HG03354 (cell line): ENCODE data around the gene XPR1.
"Not testable (repeated sequence)": the region's sequence is repeated elsewhere in the genome, so short reads cannot be mapped to it uniquely, and the experiment has no call there.

ENCODE experiments used
- ATAC-seq: cut with Tn5 transposase; IDR thresholded peaks from one replicate; pipeline ENCODE4 v1.9.1; 2021; ENCODE audit warnings: mild to moderate bottlenecking; ENCODE audit not compliant: unreplicated experiment, poor library complexity, severe bottlenecking

The XPR1 gene

DNA sequence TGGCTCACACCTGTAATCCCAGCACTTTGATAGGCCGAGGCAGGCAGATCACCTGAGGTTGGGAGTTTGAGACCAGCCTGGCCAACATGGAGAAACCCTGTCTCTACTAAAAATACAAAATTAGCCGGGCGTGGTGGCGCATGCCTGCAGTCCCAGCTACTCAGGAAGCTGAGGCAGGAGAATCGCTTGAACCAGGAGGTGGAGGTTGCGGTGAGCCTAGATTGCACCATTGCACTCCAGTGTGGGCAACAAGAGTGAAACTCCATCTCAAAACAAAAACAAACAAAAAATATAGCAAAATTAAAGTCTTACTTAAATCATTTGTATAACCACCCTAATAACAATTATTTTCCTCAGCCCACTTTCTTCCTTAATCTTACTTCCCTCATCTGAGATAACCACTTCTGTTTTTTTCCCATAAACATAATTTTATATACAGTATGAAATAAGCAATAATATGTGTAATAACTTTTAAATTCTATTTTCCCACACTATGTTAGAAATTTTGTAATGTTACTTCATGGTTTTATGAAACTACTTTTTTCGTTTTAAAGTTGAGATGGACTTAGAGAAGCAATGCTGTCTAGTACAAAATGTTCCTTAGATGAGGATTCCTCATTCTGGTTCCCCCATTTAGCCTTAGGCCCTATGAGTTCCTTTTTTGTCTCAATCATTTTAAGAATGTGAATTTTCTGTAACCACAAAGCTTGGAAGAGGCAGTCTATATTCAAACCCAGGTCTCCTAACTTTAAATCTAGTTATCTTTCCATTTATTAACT, 226.3 kb downstream of the XPR1 start:
- ATAC-seq: not testable (repeated sequence)

DNA sequence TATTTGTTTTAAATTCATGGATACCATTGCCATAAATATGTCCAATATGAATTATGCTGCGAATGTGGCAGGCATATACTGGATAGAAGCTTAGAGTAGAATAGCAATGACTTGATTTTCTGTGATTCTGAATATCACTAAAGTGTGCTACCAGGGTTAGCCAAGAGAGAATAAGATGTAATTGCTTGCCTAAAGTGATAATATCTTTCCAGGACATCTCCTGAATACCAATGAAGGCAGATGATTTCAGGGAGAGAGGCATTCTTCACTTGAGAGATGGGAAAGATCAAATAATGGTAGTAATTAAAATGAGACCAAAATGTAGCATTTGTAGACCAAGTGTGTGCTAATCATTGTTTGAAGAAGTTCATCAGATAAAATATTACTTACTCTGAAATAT, 227.5 kb downstream of the XPR1 start:
- no peak for ATAC-seq

DNA sequence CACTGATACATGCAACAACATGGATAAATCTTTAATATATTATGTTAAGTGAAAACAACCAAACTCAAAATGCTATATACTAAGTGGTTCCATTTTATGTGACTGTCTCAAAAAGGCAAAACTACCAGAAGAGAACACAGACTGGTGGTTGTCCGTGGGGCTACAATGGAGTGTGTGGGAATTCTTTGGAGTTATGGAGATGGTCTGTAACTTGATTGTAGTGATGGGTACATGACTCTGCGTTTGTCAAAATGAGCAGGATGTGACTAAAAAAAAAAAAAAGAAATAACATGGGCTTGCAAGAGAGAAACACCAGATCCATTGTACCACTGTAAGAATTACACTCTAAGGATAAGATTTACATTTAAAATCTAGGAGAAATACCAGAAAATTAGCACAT, 228.7 kb downstream of the XPR1 start:
- ATAC-seq: no peak

GRCh38 chr1:180862305-180862704, 230.5 kb downstream of the XPR1 start:
- no peak for ATAC-seq

DNA sequence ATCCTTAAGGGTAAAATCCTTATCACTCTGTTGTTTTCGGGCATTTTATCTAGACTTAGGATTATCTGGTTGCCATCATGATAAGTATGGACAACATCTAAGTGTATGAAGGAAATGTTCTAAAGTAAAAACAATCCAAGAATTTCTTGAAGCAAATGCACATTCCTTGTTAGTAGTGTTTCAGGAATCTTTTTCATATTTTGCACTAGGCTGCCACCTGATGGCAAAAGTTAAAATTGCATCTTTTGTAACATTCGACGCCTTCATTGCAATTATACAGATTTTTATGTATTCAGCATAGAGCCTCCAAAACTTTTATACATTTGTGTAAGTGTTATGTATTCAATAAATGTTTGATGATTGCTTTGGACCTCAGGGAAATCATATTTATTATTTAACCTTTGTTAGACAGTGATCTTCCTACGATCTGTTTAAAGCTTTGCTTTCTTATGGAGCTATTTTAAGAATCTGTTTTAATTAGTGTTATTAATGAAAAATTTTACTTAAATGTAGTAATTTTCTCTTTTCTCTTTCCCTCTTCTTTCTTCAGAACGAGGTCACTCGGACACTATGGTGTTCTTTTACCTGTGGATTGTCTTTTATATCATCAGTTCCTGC, 231.4 kb downstream of the XPR1 start:
- no peak for ATAC-seq

DNA sequence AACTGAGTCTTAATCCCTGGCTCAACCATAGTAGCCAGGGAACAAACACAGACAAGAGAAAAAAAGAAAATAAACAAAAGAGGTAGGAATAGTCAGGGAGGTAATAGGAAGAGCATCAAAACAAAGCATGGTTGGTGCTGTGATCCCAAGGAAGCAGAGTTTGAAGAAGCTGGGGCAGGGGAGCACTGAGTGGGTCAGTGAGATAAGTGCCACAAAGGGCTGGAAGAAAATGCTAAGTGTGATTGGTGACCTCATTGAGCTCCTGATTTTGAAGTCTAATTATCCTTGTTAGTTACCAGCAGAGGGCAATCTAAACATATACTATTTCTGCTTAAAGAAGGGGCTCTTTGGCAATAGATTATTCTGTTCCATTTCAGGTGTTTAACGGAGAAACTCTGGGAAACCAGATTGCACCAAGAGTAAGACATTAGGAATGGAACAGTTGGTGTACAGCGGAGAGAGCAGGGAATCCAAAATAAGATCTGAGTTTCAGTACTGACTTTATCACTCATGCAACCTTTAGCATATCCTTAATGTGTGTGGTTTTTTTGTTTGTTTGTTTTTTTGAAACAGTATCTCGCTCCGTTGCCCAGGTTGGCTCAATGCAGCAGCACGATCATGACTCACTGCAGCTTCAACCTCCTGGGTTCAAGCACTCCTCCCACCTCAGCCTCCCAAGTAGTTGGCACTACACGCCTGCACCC, 250.1 kb downstream of the XPR1 start:
- ATAC-seq: peak; percentile 55

DNA sequence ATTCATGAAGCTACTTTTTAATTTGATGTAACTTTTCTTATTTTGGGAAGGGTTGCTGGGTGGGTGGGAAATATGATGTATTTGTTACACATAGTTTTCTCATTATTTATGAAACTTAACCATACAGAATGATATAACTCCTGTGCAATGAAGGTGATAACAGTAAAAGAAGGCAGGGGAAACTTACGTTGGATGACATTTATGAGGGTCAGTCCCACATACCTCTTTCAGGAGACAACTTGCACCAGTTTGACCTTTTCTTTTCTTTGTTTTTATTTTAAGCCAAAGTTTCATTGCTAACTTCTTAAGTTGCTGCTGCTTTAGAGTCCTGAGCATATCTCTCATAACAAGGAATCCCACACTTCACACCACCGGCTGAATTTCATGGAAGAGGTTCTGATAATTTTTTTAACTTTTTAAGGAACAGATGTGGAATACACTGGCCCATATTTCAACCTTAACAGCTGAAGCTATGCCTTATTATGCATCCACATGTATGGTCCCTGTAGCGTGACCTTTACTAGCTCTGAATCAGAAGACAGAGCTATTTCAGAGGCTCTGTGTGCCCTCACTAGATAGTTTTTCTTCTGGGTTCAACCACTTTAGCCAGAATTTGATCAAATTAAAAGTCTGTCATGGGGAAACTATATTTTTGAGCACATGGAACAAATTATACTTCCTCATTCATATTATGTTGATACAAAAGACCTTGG, 252.9 kb downstream of the XPR1 start:
- ATAC-seq: no peak

DNA sequence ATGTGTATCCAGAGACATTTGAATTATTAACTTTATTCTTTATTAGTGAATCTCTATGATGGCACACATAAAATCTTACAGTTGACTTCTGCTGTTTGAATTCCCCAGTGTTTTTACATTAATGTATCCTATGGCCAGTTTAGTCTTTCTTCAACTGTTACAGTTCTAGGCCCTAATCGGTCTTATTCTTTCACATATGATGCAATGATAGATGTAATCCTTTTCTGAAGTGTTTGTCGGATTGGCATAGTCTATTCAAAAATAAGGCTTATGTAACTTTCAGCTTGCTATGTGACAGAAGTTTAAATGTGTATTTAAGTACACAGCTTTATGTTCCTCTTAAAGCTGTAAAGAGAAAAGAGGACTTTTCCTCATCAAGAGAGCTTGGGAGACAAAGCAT, 254.5 kb downstream of the XPR1 start:
- no peak for ATAC-seq

DNA sequence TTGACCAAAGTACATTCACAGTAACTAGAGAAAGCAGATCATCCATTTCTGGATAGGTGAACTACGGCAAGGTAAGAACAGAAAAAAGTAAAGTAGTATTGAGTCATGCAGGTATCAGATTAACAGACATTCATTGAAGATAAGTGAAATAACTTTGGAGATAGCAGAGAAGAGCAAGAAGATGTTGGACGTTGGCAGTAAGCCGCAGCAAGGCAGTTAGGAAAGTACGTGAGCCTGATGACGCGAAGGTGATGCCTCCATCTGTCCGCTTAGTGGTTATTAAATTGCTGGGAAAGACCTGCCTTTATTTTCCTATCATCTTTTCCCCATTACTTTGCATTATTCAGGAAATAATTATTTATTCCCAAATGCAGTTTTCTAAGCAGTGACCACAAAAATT, 256.0 kb downstream of the XPR1 start:
- ATAC-seq: no peak

DNA sequence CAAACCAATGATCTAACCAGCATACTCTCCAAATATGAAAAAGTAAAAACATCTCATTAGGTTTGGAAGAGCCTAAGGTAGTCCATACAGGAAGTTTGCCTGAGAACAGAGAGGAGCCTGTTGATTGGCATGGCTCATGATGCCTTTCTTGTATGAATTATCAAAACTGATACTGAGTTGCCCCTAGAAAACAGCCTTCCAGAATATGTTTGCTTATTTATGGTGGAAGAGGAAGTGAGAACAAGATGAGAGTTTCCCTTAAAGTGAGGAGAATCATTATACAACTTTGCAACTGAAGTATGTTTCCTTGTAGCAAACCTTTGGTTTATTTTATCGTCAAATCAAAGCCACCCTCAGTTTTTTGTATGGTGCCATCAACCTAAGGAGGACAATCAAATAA, 257.0 kb downstream of the XPR1 start:
- peak; percentile 93 for ATAC-seq

GRCh38 chr1:180889325-180889724, 257.5 kb downstream of the XPR1 start:
- ATAC-seq: peak; percentile 19

- ATAC-seq: no peak
Measured at GRCh38 chr1:180892272-180892671, 260.4 kb downstream of the XPR1 start.

DNA sequence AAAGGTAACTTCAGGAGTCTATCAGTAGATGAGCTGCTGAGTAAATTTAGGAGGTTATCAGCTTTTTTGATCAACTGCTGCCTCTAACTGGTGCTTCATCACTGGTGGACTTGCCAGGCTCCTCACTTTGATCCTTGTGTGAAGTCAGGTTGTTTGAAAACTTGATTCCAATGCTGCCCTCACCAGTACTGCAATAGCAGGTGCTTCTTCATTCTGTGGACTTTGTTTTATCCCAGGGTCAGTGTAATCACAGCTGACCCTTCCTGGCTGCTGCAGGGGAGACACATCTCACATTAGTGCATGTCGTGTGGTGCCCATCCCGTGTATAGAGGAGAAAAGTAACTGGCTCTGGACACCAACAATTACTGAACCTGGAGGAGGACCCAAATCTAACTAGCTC, 260.9 kb downstream of the XPR1 start:
- no peak for ATAC-seq

DNA sequence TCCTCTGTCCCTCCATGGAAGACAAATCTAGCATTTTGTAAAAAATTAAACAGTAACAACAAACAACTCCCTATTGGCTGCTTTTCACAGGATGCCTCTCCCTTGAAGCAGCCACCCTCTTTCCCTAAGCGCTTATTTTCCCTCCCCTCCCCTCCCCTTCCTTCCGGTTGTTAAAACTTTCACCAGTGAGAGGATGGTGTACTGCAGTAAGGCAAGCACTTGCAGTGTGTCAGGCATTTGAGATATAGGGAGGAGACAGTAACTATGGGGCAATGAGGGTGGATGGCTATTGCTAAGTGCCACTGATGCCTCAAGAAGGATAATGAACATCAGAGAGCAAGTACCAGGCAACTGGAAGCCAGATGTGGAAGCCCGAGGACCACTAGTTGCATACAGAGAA, 261.8 kb downstream of the XPR1 start:
- ATAC-seq: no peak

GRCh38 chr1:180896161-180896560, 264.3 kb downstream of the XPR1 start:
- ATAC-seq: no peak

GRCh38 chr1:180898441-180899219, 266.8 kb downstream of the XPR1 start:
- no peak for ATAC-seq

GRCh38 chr1:180899262-180899661, 267.4 kb downstream of the XPR1 start:
- no peak for ATAC-seq

GRCh38 chr1:180901076-180901990, 269.5 kb downstream of the XPR1 start:
- no peak for ATAC-seq

DNA sequence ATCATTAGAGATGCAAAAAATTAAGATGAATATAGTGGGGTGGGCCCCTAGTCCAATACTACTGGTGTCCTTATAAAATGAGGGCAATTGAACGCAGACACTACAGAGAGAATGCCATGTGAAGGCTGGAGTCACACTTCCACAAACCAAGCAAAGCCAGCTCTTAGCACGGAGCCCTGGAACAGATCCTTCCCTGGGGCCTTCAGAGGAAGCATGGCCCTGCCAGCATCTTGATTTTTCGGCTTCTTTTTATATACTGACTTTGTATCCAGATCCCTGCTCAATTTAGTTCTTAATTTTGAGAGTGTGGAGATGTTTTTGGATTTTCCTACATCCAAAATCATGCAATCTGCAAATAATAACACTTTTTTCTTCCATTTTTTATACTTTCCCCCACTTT, 270.7 kb downstream of the XPR1 start:
- ATAC-seq: no peak
